HepG2 (cell line): ENCODE data around the gene GMEB2. TPM values are rescaled to one million over a fixed set of nuclear protein-coding genes. Genes with fewer than 3 reads are reported as not detected.

Source experiments
- FOXO4 ChIP-seq: sonication (generic); formaldehyde crosslinking; conservative IDR thresholded peaks from 2 replicates; pipeline ENCODE4 v1.8.1; 2023; ENCODE audit warnings: missing genetic modification reagents
- HHEX ChIP-seq: IDR thresholded peaks from 2 replicates; pipeline ENCODE4 v1.6.1; 2016; ENCODE audit warnings: control low read depth
- PPARG ChIP-seq: conservative IDR thresholded peaks from 2 replicates; pipeline ENCODE4 v1.6.1; 2016; ENCODE audit warnings: missing biosample characterization, missing genetic modification reagents
- SNAPC4 ChIP-seq: sonication (generic); formaldehyde crosslinking; IDR thresholded peaks from 2 replicates; pipeline ENCODE4 v1.4.0; 2020; ENCODE audit warnings: mild to moderate bottlenecking, missing genetic modification reagents
- ZNF558 ChIP-seq: sonication (generic); formaldehyde crosslinking; IDR thresholded peaks from 2 replicates; pipeline ENCODE4 v1.9.0; 2022; ENCODE audit warnings: mild to moderate bottlenecking, missing genetic modification reagents, borderline replicate concordance
- ZNF790 ChIP-seq: sonication (generic); formaldehyde crosslinking; IDR thresholded peaks from 2 replicates; pipeline ENCODE4 v1.8.0; 2022; ENCODE audit warnings: missing genetic modification reagents, mild to moderate bottlenecking, borderline replicate concordance
- polyA plus RNA-seq, 8 experiments: library from polyadenylated mRNA; depleted of rRNA in 3 of 8; stranded (reverse) in 7 of 8; unstranded in 1 of 8; fragments of >200 nt; fragmentation: Illumina TruSeq in 4 of 8; extraction: Trizol in 4 of 8; gene quantifications; 2 replicates each; pipeline versions ENCODE4 v1.2.1 to v1.2.3, GENCODE V29; 2011 to 2016; ENCODE audit warnings: low read depth in 4 of 8, missing spikeins in 1 of 8, mixed read lengths in 1 of 8; ENCODE audit not compliant: insufficient read depth in 1 of 8
- total RNA-seq, 5 experiments: library from RNA; depleted of rRNA; stranded (reverse); fragments of >200 nt; fragmentation: Illumina TruSeq; extraction: Trizol; gene quantifications; 2 replicates each; pipeline ENCODE4 v1.2.3, GENCODE V29; 2016; ENCODE audit warnings: low read depth in 1 of 5
- TF ChIP-seq, protein P1 (sequence below): sonication (generic); formaldehyde crosslinking; IDR thresholded peaks from one replicate; pipeline ENCODE4 v1.5.1; 2020; ENCODE audit warnings: mild to moderate bottlenecking, missing genetic modification reagents; ENCODE audit errors: not compliant biosample characterization
- TF ChIP-seq, protein P2 (sequence below): sonication (generic); formaldehyde crosslinking; conservative IDR thresholded peaks from 2 replicates; pipeline ENCODE4 v1.4.0; 2020; ENCODE audit warnings: missing genetic modification reagents
- TF ChIP-seq, protein P3 (sequence below): sonication (generic); formaldehyde crosslinking; IDR thresholded peaks from 2 replicates; pipeline ENCODE4 v1.8.1; 2023; ENCODE audit warnings: mild to moderate bottlenecking, missing genetic modification reagents

The GMEB2 gene
- total and polyA plus RNA-seq, 2 of the 13 experiments (the other 11 are each of a cell fraction or from before 2014, with no cell fraction given) = 10.6 to 12.4 TPM

GRCh38 chr20:63627129-63627750 is 339 bp upstream of the GMEB2 start (continued):
- TF ChIP-seq SNAPC4 (CRISPR knock-in tag) (no peak), FOXO4 (0 out of 2 replicates have a peak, but pooled peaks have one; percentile 74), ZNF558 (peak; percentile 84; the same call in 1 of the 2 replicates), PPARG (CRISPR knock-in tag) (peak; percentile 64; the same call in 1 of the 2 replicates), ZNF790 (CRISPR knock-in tag) (peak; percentile 62; the same call in 1 of the 2 replicates), HHEX (CRISPR knock-in tag) (no peak)
- TF ChIP-seq, protein P1, sequence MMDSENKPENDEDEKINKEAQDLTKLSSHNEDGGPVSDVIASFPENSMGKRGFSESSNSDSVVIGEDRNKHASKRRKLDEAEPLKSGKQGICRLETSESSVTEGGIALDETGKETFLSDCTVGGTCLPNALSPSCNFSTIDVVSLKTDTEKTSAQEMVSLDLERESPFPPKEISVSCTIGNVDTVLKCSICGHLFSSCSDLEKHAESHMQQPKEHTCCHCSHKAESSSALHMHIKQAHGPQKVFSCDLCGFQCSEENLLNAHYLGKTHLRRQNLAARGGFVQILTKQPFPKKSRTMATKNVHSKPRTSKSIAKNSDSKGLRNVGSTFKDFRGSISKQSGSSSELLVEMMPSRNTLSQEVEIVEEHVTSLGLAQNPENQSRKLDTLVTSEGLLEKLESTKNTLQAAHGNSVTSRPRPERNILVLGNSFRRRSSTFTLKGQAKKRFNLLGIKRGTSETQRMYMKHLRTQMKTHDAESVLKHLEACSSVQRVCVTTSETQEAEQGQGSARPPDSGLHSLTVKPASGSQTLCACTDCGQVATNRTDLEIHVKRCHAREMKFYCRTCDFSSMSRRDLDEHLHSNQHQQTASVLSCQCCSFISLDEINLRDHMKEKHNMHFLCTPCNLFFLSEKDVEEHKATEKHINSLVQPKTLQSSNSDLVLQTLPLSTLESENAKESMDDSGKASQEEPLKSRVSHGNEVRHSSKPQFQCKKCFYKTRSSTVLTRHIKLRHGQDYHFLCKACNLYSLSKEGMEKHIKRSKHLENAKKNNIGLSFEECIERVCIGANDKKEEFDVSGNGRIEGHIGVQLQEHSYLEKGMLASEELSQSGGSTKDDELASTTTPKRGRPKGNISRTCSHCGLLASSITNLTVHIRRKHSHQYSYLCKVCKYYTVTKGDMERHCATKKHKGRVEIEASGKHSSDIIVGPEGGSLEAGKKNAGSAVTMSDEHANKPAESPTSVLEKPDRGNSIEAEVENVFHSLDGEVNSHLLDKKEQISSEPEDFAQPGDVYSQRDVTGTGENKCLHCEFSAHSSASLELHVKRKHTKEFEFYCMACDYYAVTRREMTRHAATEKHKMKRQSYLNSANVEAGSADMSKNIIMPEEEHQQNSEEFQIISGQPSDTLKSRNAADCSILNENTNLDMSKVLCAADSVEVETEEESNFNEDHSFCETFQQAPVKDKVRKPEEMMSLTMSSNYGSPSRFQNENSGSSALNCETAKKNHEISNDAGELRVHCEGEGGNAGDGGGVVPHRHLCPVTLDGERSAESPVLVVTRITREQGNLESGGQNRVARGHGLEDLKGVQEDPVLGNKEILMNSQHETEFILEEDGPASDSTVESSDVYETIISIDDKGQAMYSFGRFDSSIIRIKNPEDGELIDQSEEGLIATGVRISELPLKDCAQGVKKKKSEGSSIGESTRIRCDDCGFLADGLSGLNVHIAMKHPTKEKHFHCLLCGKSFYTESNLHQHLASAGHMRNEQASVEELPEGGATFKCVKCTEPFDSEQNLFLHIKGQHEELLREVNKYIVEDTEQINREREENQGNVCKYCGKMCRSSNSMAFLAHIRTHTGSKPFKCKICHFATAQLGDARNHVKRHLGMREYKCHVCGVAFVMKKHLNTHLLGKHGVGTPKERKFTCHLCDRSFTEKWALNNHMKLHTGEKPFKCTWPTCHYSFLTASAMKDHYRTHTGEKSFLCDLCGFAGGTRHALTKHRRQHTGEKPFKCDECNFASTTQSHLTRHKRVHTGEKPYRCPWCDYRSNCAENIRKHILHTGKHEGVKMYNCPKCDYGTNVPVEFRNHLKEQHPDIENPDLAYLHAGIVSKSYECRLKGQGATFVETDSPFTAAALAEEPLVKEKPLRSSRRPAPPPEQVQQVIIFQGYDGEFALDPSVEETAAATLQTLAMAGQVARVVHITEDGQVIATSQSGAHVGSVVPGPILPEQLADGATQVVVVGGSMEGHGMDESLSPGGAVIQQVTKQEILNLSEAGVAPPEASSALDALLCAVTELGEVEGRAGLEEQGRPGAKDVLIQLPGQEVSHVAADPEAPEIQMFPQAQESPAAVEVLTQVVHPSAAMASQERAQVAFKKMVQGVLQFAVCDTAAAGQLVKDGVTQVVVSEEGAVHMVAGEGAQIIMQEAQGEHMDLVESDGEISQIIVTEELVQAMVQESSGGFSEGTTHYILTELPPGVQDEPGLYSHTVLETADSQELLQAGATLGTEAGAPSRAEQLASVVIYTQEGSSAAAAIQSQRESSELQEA (CRISPR knock-in tag) = peak; percentile 94
- TF ChIP-seq, protein P2, sequence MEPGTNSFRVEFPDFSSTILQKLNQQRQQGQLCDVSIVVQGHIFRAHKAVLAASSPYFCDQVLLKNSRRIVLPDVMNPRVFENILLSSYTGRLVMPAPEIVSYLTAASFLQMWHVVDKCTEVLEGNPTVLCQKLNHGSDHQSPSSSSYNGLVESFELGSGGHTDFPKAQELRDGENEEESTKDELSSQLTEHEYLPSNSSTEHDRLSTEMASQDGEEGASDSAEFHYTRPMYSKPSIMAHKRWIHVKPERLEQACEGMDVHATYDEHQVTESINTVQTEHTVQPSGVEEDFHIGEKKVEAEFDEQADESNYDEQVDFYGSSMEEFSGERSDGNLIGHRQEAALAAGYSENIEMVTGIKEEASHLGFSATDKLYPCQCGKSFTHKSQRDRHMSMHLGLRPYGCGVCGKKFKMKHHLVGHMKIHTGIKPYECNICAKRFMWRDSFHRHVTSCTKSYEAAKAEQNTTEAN (CRISPR knock-in tag) = peak; percentile 68; the same call in 1 of the 2 replicates
- TF ChIP-seq, protein P3, sequence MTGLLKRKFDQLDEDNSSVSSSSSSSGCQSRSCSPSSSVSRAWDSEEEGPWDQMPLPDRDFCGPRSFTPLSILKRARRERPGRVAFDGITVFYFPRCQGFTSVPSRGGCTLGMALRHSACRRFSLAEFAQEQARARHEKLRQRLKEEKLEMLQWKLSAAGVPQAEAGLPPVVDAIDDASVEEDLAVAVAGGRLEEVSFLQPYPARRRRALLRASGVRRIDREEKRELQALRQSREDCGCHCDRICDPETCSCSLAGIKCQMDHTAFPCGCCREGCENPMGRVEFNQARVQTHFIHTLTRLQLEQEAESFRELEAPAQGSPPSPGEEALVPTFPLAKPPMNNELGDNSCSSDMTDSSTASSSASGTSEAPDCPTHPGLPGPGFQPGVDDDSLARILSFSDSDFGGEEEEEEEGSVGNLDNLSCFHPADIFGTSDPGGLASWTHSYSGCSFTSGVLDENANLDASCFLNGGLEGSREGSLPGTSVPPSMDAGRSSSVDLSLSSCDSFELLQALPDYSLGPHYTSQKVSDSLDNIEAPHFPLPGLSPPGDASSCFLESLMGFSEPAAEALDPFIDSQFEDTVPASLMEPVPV (CRISPR knock-in tag) = peak; percentile 98
